GM21529 (cell line): ENCODE measurements around the gene ABTB2.

Experiments
- ATAC-seq: cut with Tn5 transposase; IDR thresholded peaks from one replicate; pipeline ENCODE4 v1.9.1; 2021; ENCODE audit not compliant: unreplicated experiment

ABTB2 gene

GRCh38 chr11:34155057-34155756, 202.6 kb downstream of the ABTB2 start:
- no peak for ATAC-seq

GRCh38 chr11:34154059-34154875, 203.5 kb downstream of the ABTB2 start:
- ATAC-seq = peak; percentile 79

GRCh38 chr11:34151916-34152845, 205.6 kb downstream of the ABTB2 start:
- no peak for ATAC-seq

DNA sequence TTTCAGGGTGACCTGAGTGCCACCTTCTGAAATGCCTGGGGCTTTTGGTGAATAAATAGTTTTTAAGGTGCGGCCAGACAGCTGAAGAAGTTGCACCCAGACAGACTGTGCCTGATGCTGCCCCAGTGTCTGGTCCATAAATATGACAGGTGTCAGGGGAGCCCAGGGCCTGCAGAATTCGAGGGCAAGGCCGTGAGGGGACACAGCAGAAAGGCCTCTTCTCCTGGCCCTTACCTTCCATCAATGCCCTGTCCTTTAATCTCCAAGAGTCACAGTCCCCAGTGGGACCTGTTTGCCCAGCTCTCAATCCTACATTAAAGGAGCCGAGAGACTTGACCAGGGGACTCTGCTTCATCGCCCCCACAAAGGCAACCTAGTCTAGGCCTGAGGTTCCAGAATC, 206.6 kb downstream of the ABTB2 start:
- ATAC-seq = no peak

- no peak for ATAC-seq
Observed at GRCh38 chr11:34150494-34151151, 207.2 kb downstream of the ABTB2 start.

DNA sequence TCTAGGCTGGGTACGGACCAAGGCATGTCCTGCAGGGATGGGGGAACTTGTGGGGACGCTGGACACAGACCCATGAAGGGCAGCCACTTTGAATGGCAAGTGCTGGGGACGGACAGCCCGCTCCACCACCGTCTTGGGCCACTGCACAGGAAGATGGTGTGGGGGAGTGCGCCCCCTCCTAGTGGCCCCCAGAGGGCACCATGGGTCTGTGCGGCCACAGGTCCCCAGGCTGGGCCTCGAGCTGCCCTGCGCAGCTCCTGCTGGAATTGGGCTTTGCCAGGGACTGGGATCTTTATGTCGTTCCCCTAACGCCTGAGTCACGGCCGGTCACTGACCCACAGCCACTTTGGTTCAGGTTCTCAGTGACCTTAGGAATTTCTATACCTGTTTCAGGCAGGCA, 208.0 kb downstream of the ABTB2 start:
- ATAC-seq = no peak

DNA sequence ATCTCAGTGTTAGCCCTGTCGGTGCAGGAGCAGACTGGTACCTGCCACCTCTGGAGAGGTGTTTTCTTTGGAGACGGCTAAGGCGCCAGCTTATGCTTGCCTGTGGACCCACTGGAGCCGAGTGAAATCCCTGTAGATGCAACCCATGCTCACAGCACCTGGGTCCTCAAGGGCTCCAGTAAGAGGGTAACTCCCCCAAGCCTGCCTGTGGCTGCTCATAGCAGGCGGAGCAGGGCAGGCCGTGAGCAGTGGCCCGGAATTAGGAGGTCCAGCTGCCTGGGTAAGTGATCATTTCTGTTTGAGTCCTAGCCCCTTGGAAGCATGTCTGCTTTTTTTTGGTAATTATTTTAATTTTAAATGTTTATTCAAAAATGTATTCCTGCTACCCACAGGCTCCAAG, 208.5 kb downstream of the ABTB2 start:
- no peak for ATAC-seq

GRCh38 chr11:34148504-34149165, 209.2 kb downstream of the ABTB2 start:
- no peak for ATAC-seq

DNA sequence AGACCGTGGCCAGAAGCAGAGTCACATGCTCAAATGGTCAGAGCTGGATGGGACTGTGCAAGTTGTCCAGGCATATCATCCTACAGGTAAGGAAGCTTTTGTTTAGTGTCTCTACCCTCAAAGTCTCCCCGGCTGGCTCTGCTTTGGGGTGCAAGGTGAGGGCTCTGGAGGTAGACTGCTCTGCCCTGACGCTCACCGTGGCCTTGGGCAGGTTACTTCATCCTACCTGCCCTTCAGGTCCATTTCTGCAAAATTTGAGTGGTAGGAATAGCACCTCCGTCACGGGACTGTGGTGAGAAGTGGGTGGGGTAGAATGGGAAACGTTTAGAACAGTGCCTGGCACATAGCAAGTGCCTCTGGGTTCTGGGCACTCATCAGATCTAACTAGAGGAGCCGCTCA, 210.2 kb downstream of the ABTB2 start:
- ATAC-seq = no peak

DNA sequence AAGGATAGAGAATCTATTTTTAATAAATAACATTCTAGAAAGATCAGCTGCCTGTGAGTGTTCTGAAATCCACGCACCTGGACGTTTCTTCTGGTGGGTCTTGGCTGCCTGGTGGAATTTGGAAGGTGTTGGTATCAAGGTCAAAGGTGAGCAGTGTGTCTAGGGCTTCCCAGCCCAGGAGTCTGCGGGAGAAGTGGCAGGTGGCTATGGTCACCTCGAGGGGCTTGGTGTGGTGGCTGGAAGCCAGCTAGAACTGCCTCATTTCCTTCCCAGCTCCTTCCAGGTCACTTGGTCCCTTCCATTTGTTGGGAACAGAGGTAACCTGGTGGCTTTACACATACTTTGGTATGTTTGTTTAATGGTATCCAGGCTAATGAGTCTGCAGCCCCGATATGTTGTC, 210.9 kb downstream of the ABTB2 start:
- ATAC-seq = no peak

DNA sequence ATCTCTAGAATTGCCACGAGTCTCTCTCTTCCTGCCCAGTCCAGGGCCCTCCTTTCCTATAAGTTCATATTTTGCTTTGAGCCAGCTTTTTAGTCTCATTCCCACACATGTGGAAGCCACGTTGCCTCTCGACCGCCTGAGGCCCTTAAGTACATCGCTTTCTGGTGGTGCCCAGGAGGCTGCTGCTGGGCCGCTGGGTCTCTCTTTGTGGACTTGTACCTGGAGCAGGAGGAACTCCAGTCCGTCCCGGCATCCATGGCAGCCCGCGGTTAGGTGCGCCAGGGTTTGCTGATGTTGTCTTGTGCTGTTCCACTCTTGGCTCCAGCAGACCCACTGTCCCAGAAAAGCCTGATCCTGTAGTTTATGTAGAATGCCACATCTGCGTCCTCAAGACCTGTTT, 211.4 kb downstream of the ABTB2 start:
- no peak for ATAC-seq

GRCh38 chr11:34145847-34146381, 211.9 kb downstream of the ABTB2 start:
- peak; percentile 59 for ATAC-seq

GRCh38 chr11:34145073-34145472, 212.7 kb downstream of the ABTB2 start:
- ATAC-seq = peak; percentile 70

- no peak for ATAC-seq
Observed at GRCh38 chr11:34143048-34143447, 214.8 kb downstream of the ABTB2 start.

GRCh38 chr11:34140149-34140548, 217.7 kb downstream of the ABTB2 start:
- no peak for ATAC-seq

DNA sequence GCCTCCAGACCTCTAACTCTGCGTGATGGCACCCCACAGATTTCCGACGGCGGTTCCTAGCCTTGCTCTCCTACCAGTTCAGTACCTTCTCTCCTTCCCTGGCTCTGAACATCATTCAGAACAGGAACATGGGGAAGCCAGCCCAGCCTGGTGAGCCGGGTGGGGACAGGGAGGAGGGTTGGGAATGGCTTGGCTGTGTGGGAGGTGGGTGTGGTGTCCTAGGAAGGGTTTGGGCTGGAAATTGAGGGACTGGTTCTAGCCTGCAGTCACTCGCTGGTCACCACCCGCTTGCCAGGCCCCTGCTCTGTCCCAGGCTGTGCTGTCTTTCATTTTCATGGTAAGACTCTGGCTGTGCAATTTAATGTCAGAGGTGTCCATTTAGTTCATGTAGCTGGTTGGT, 218.5 kb downstream of the ABTB2 start:
- no peak for ATAC-seq

DNA sequence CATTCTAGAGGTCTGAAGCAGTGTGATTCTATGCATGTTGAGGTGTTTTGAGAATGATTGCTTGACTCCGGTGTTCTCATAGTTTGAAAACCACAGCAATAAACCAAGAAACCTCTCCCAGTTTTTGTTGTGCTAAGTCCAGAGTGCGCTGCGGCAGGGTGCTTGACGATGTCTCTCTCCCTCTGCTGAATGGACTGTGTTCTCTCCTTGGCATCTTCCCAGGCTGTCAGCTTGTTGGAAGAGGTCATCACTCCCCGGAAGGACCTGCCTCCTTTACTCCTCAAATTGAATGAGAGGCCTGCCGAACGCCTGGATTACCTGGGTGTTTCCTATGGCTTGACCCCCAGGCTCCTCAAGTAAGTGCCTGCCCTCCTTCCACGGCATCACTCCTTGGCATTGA, 221.4 kb downstream of the ABTB2 start:
- no peak for ATAC-seq

DNA sequence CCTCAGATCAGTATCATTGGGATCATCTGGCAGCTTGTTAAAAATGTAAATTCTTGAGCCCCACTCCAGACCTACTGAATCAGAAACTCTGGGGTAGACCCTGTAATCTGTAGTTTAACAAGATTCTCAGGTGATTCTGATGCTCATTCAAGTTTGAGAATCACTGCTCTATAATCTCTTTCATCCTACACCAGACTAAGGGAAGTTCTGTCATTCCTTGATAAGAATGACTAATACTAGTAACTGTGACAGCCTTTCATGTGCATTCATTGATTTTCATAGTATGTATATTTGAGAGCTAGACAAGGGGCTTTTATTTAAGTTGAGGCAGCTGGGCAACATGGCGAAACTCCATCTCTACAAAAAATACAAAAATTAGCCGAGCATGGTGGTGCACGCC, 222.4 kb downstream of the ABTB2 start:
- no peak for ATAC-seq

DNA sequence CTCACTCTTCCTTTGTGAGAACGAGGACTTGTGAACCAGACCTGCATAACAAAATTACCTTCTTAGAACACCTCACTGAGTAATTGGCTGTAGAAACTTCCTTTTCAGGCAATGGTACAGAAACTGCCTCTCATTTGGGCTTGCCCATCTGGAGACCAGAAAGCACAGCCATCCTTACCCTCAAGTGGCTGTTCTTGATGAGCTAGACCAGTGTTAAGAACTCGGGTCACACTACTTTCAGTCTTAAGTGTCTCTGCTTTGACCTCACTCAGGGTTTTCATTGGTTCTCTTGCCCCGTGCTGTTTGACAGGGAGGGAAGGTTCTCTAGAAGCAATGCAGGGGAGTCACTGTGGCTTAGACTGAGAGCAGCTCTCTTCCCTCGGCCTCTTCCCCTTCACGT, 223.0 kb downstream of the ABTB2 start:
- ATAC-seq = peak; percentile 60
